Fibroblast of lung (primary cell): ENCODE data around the gene MEN1. TPM values are rescaled to one million over a fixed set of nuclear protein-coding genes. Genes with fewer than 3 reads are reported as not detected.

Experiments used
- DNase-seq, 2 donors: peaks; one replicate each; pipeline versions ENCODE4 v3.0.0 to v3.0.0-alpha.2; 2010; ENCODE audit warnings: low read depth in 2 of 2
- H2AFZ ChIP-seq: 2 replicates; pipeline ENCODE4 v1.5.1; 2012; ENCODE audit warnings: low read length, control low read depth, inconsistent platforms
- H3K27ac ChIP-seq: 2 replicates; pipeline ENCODE4 v1.5.1; 2011; ENCODE audit warnings: low read length, control low read depth; ENCODE audit not compliant: insufficient read depth
- H3K27me3 ChIP-seq: 2 replicates; pipeline ENCODE4 v1.5.1; 2011; ENCODE audit warnings: mild to moderate bottlenecking, low read length; ENCODE audit not compliant: control insufficient read depth, insufficient read depth
- H3K36me3 ChIP-seq: 2 replicates; pipeline ENCODE4 v1.5.1; 2011; ENCODE audit warnings: low read length; ENCODE audit not compliant: control insufficient read depth, insufficient read depth
- H3K4me1 ChIP-seq: 2 replicates; pipeline ENCODE4 v1.5.1; 2011; ENCODE audit warnings: low read length; ENCODE audit not compliant: control insufficient read depth, insufficient read depth; ENCODE audit errors: extremely low read depth
- H3K4me2 ChIP-seq: 2 replicates; pipeline ENCODE4 v1.5.1; 2011; ENCODE audit warnings: low read length, control low read depth; ENCODE audit not compliant: insufficient read depth; ENCODE audit errors: extremely low read depth
- H3K4me3 ChIP-seq, 4 experiments: fragments of 200-600 bp in 1 of 4; sonication (generic) in 1 of 4; replicated peaks in 1 of 4; 2 replicates each; pipeline ENCODE4 v1.5.1; 2011 to 2016; ENCODE audit warnings: low read length in 4 of 4, low read depth in 3 of 4, mild to moderate bottlenecking in 3 of 4, control low read depth in 2 of 4, inconsistent platforms in 1 of 4, mixed read lengths in 1 of 4; ENCODE audit not compliant: insufficient read depth in 1 of 4; ENCODE audit errors: control extremely low read depth in 1 of 4
- H3K79me2 ChIP-seq: 2 replicates; pipeline ENCODE4 v1.5.1; 2012; ENCODE audit warnings: mild to moderate bottlenecking, low read length, inconsistent platforms; ENCODE audit not compliant: control insufficient read depth, insufficient read depth
- H3K9ac ChIP-seq: 2 replicates; pipeline ENCODE4 v1.5.1; 2011; ENCODE audit warnings: mild to moderate bottlenecking, low read length, control low read depth; ENCODE audit not compliant: insufficient read depth
- H3K9me3 ChIP-seq: 2 replicates; pipeline ENCODE4 v1.5.1; 2012; ENCODE audit warnings: low read depth, low read length; ENCODE audit not compliant: control insufficient read depth, insufficient read depth
- H4K20me1 ChIP-seq: 2 replicates; pipeline ENCODE4 v1.5.1; 2011; ENCODE audit warnings: low read length; ENCODE audit not compliant: control insufficient read depth, insufficient read depth; ENCODE audit errors: extremely low read depth
- EZH2 ChIP-seq: IDR thresholded peaks from 2 replicates; pipeline ENCODE4 v1.5.1; 2012; ENCODE audit warnings: low read length, control low read depth, mild to moderate bottlenecking; ENCODE audit errors: missing control alignments
- polyA plus RNA-seq, 2 donors: library from polyadenylated mRNA; depleted of rRNA in 1 of 2; stranded (reverse) in 1 of 2; unstranded in 1 of 2; fragments of >200 nt; gene quantifications; 2 replicates each; pipeline ENCODE4 v1.2.1, GENCODE V29; 2011 to 2012; ENCODE audit warnings: missing spikeins in 1 of 2
- total RNA-seq: library from RNA; depleted of rRNA; stranded (reverse); fragments of >200 nt; gene quantifications from 2 replicates; pipeline ENCODE4 v1.2.1, GENCODE V29; 2014
- TF ChIP-seq, protein P1 (sequence below), 2 donors: IDR thresholded peaks in 1 of 2; conservative IDR thresholded peaks in 1 of 2; 1 replicate in 1 of 2; 2 replicates in 1 of 2; pipeline ENCODE4 v1.5.1; 2011 to 2012; ENCODE audit warnings: low read length in 2 of 2, control low read depth in 1 of 2, inconsistent platforms in 1 of 2, low read depth in 1 of 2, mild to moderate bottlenecking in 1 of 2

The MEN1 gene
- total and polyA plus RNA-seq, 2 donors (not counting 1 experiment from before 2014, with no cell fraction given), result 8.9 to 13.7 TPM

DNA sequence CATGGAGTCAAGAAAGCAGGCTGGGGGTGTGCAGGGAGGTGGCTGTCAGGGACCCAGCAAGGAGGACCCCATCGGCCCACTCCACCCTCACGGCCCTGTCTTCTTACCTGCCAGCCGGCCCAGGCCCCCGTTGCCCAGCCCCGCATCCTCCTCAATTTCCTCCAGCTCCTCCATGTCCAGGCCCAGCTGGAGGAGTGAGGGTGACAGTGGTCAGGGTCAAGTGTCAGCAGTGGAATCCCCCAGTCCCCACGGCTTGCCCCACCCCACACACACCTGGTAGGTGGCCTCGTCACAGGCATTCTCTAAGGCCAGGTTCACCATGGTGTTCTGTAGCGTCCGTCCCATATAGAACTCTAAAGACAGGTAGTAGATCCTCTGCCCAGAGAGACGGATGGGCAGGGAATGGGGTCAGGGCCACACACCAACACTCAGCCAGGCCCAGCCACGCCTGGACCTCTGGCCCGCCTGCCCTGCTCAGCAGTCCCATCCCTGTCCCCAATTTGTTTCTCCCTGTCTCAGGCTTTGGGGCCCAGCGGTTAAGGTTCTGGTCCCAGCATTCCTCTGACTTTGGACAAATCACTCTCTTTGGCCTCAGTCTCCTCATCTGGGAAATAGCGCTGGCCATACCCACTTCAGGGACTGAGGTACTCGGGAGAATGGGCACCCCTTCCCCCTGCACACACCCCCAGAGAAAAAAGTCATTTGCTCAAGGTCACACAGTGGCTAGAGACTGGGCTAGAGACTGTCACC lies 51.8 kb downstream of the MEN1 start:
- Histone ChIP-seq H4K20me1 (no peaks in the 10 kb centered on the region), H3K27me3 (no peaks in the 10 kb centered on the region), H3K9ac (no peak overlapping the region), H3K9me3 (no peaks in the 10 kb centered on the region), H3K79me2 (no peaks in the 10 kb centered on the region), H3K4me3 (no peak overlapping the region), H3K4me2 (no peak overlapping the region), H3K4me1 (peaks cover 21% of the 10 kb centered on the region), H3K36me3 (peaks cover 10% of the 10 kb centered on the region), H3K27ac (no peak overlapping the region), H2AFZ (no peak overlapping the region)
- DNase-seq, result no peak
- TF ChIP-seq, protein P1, sequence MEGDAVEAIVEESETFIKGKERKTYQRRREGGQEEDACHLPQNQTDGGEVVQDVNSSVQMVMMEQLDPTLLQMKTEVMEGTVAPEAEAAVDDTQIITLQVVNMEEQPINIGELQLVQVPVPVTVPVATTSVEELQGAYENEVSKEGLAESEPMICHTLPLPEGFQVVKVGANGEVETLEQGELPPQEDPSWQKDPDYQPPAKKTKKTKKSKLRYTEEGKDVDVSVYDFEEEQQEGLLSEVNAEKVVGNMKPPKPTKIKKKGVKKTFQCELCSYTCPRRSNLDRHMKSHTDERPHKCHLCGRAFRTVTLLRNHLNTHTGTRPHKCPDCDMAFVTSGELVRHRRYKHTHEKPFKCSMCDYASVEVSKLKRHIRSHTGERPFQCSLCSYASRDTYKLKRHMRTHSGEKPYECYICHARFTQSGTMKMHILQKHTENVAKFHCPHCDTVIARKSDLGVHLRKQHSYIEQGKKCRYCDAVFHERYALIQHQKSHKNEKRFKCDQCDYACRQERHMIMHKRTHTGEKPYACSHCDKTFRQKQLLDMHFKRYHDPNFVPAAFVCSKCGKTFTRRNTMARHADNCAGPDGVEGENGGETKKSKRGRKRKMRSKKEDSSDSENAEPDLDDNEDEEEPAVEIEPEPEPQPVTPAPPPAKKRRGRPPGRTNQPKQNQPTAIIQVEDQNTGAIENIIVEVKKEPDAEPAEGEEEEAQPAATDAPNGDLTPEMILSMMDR (conservative IDR thresholded peaks at IDR 0.05 in 1 of 2, IDR thresholded peaks at IDR 0.05 in 1 of 2; ENCODE audit: low read depth in 1 of 2, low read length in 2 of 2), result no peak
- TF ChIP-seq EZH2, result no peak

DNA sequence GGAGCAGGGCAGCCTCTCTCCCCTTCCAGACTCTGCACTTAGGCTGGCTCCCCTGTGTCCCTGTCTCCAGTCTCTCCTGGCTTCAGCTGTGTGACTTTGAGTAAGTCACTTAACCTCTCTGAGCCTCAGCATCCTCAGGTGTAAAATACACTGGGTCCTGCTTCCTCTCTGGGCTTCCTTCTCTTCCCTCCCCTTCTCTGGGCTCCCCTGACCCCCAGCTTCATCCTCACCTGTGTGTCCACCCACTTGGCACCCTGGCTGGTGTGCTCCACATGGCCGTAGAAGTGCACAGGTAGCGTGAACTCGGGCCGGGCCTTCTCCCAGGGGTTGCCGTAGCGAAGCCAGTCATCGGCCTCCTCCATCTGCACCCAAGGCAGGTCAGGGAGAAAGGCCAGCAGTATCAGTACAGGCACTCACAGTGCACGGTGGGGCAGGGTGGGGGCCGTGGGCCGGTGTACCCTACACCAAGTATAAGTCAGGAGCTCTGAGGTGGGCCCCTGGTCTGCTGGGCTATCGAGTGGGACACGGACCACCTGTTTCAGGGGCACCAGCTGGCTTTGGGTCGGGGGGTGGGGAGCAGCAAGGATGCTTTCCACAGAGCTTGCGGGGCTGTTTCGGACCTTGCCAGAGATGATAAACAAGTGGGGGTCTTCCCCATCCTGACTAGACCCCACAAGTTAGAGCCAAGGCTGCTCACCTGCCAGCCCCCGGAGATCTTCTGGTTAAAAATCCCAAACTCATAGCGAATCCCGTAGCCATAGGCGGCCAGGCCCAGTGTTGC lies 52.6 kb downstream of the MEN1 start:
- no peaks in the 10 kb centered on the region for H4K20me1 ChIP-seq
- H2AFZ ChIP-seq, result no peak overlapping the region
- no peak overlapping the region for H3K9ac ChIP-seq
- H3K4me2 ChIP-seq, result no peak overlapping the region
- no peaks in the 10 kb centered on the region for H3K27me3 ChIP-seq
- H3K27ac ChIP-seq, result no peak overlapping the region
- peaks cover 15% of the 10 kb centered on the region for H3K4me1 ChIP-seq
- no peaks in the 10 kb centered on the region for H3K79me2 ChIP-seq
- peaks cover 8% of the 10 kb centered on the region for H3K36me3 ChIP-seq
- TF ChIP-seq EZH2, result no peak
- TF ChIP-seq, protein P1 (conservative IDR thresholded peaks at IDR 0.05 in 1 of 2, IDR thresholded peaks at IDR 0.05 in 1 of 2; ENCODE audit: low read depth in 1 of 2, low read length in 2 of 2), result no peak
- H3K4me3 ChIP-seq, result no peak overlapping the region
- no peaks in the 10 kb centered on the region for H3K9me3 ChIP-seq
- no peak for DNase-seq

DNA sequence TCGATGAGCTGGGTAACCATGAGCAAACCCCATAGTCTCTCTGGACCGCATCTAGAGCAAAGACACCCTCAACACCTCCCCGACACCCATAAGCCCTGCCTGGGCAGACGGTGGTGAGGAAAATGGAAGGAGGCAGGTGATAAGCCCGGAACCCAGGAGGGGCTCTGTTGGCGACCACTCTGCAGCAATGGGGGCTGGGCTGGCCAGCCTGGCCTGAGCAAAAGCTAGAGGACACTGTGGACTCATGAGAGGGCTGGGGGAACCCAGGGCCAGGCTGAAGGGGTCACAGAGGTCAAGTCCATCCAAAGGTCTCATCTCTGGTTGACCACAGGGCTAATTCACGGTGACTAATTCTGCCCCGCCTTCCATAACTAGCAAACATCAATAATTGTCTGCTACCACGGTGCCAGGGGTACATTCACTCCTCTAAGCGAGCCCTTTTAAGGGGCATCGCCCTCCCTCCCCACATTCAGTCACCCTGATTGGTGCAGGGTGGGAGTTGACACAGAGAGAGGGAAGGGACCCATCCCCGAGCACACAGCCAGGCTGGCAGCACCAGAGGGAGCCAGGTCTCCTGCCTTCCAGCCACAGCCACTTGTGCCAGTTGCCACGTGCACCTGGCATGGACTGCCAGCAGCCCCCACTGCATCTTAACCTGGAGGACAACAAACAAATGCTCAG lies 54.5 kb downstream of the MEN1 start:
- TF ChIP-seq, protein P1 (conservative IDR thresholded peaks at IDR 0.05 in 1 of 2, IDR thresholded peaks at IDR 0.05 in 1 of 2; ENCODE audit: low read depth in 1 of 2, low read length in 2 of 2), result no peak
- TF ChIP-seq EZH2, result no peak
- no peak overlapping the region for H3K4me3 ChIP-seq
- peaks cover 1% of the 10 kb centered on the region for H3K36me3 ChIP-seq
- no peak overlapping the region for H3K9ac ChIP-seq
- H3K9me3 ChIP-seq, result no peaks in the 10 kb centered on the region
- H3K27me3 ChIP-seq, result no peaks in the 10 kb centered on the region
- DNase-seq, result no peak
- no peak overlapping the region for H2AFZ ChIP-seq
- H3K27ac ChIP-seq, result no peak overlapping the region
- H3K79me2 ChIP-seq, result no peaks in the 10 kb centered on the region
- H4K20me1 ChIP-seq, result no peaks in the 10 kb centered on the region
- H3K4me2 ChIP-seq, result no peak overlapping the region
- peaks cover 14% of the 10 kb centered on the region for H3K4me1 ChIP-seq
